Body of pancreas (tissue), 4 donors: ENCODE data around the gene BSND.

Source experiments
- POLR2A ChIP-seq, 3 donors: fragments of 450-650 bp; IDR thresholded peaks; one replicate each; pipeline ENCODE4 v1.6.1; 2016; ENCODE audit warnings: antibody characterized with exemption in 3 of 3, mild to moderate bottlenecking in 2 of 3
- TF ChIP-seq, protein P1 (sequence below), 7 experiments: fragments of 450-650 bp in 4 of 7; fragments of 200-600 bp in 3 of 7; sonication (generic) in 3 of 7; IDR thresholded peaks; one replicate each; pipeline ENCODE4 v1.5.1; 2016 to 2019; ENCODE audit warnings: antibody characterized with exemption in 7 of 7

DNA sequence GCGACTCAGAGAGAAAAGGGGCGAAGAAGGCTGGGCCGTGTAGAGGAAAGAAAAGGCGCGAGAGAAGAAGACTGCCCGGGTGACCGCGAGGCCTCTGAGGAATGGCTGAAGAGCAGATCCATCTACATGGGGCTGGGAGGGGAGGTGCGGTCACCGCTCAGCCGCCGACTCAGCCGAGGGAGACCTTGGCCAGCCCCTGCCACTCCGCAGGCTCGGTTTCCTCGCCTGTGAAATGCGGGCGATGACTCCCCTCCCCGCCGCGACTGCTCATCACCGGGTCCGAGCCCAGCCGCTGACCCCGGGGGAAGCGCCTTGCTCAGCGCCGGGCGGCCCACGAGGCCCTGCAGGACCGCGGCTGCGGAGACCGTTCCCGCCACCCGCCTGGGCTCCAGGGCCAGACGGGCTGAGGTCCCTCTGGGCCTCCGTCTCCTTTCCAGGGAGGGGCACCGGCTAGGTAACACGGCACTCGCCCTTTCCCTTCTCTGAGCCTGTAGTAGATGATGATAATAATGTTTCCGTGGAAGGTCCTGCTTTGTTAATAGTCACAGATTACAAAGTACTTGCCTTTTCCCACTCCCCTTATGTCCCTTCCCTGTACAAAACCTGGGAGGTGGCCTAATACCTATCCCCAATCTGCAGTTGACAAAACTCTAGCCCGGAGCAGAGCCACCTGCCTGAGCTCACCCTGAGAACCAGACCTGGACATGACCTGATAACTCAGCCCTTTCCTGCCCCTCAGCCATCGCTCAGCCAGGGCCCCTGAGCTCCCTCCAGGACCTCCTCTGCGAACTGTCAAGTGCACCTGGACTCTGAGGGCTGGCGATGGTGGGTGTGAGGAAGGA lies 1.6 kb upstream of the BSND start:
- TF ChIP-seq, protein P1, sequence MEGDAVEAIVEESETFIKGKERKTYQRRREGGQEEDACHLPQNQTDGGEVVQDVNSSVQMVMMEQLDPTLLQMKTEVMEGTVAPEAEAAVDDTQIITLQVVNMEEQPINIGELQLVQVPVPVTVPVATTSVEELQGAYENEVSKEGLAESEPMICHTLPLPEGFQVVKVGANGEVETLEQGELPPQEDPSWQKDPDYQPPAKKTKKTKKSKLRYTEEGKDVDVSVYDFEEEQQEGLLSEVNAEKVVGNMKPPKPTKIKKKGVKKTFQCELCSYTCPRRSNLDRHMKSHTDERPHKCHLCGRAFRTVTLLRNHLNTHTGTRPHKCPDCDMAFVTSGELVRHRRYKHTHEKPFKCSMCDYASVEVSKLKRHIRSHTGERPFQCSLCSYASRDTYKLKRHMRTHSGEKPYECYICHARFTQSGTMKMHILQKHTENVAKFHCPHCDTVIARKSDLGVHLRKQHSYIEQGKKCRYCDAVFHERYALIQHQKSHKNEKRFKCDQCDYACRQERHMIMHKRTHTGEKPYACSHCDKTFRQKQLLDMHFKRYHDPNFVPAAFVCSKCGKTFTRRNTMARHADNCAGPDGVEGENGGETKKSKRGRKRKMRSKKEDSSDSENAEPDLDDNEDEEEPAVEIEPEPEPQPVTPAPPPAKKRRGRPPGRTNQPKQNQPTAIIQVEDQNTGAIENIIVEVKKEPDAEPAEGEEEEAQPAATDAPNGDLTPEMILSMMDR (IDR thresholded peaks at IDR 0.05) = no peak
- TF ChIP-seq POLR2A (IDR thresholded peaks at IDR 0.05) = no peak
